HG02678 (cell line): ENCODE data around the gene GRIN1.
A peak's percentile ranks its signal among the peaks of the same experiment; 100 is the strongest.
"Not testable (repeated sequence)": the region's sequence is repeated elsewhere in the genome, so short reads cannot be mapped to it uniquely, and the experiment has no call there.

ENCODE experiments used
- ATAC-seq: cut with Tn5 transposase; IDR thresholded peaks from one replicate; pipeline ENCODE4 v1.9.1; 2021; ENCODE audit warnings: mild to moderate bottlenecking, moderate library complexity; ENCODE audit not compliant: unreplicated experiment

Gene GRIN1

DNA sequence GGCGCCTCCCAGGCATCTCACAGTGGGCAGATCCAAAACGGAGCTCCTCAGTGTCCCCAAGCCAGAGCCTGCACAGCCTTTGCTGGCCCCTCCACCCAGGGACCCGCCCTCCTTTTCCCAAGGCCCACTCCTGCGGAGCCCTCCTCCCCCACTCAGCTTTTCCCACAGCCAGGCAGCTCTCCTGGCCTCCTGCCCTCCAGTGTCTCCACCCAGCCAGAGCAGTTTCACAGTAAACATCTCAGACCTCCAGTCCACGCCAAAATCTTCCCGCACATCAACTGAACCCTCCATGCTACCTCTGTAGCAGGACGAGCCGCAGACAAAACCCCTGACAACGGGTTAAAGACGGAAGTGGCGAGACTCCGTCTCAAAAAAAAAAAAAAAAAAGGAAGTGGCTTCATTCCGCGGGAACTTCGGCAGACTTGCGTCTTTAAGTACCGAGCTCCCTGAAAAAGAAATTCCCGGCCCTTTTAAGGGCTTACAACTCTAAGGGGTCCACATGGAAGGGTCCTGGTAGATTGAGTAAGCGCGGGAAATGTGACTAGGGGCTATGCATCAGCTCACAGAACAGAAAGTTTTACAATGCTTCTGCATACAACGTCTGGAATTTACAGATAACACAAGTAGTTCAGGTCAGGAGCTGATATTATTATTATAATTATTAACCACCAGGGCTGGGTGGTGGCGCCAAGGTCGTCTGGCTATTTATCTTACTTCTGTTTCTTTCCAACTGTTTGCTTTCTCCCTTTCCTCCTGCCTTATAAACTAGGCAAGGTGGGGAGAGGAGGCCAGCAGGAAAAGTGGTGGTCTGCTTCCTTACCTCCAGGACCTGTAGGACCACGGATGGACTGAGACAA lies 11.4 kb upstream of the GRIN1 start:
- ATAC-seq = no peak

DNA sequence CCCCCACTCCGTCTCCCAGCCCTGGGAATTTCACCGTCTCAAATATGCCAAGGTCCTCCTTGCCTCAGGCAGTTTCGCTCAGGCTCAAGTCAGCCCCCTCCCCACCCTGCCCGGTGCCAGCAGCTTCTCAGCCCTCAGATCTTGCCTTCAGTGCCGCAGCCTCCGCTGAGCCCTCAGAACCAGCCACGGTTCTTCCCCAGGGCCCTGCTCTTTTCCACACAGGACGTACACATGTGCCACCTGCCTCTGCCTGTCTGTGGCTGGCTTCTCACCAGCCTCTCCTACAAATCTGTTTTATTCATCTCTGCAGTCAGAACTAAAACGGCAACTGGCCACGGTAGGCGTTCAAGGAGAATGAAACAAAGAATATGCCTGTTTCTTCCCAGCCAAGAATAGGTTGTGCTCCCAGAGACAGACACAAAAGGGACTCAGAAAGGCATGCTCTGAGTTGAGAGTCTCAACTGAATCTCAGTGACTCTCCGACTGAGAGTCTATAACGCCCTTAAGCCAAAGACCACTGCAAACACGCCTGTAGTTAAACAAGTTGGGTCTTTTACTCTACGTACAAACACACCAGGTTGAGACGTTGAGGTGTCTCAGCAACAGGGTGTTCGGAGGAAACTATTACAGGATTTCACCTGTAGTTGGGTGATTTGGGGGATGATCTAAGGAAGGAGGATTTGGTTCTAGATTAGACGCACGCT lies 10.6 kb upstream of the GRIN1 start:
- ATAC-seq = no peak

DNA sequence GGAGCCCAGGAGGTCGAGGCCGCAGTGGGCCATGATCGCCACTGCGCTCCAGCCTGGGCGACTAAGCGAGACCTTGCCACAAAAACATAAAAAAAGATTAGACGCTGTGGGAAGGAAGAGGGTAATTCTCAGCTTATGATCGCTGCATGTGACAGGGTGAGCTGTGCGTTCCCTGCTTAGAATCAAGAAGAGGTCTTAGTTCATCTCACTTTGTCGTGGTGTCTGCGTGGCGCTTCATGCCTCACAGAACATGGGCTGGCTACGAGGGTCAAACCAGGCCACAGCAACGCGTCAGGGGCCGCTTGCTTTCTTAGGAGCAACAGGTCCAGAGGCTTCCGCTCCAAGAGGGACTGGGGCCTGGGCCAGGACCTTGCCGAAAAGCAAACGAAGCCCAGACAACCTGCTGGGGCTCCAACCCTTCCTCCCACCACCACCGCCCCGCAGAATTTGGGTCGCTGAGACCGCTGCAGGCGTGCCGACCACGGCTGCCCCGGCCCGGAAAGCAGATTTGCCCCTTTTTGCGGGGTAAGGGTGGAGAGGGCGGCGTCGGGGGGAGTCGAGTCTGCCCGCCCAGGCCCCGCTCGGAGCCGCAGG lies 10.0 kb upstream of the GRIN1 start:
- ATAC-seq = no peak

DNA sequence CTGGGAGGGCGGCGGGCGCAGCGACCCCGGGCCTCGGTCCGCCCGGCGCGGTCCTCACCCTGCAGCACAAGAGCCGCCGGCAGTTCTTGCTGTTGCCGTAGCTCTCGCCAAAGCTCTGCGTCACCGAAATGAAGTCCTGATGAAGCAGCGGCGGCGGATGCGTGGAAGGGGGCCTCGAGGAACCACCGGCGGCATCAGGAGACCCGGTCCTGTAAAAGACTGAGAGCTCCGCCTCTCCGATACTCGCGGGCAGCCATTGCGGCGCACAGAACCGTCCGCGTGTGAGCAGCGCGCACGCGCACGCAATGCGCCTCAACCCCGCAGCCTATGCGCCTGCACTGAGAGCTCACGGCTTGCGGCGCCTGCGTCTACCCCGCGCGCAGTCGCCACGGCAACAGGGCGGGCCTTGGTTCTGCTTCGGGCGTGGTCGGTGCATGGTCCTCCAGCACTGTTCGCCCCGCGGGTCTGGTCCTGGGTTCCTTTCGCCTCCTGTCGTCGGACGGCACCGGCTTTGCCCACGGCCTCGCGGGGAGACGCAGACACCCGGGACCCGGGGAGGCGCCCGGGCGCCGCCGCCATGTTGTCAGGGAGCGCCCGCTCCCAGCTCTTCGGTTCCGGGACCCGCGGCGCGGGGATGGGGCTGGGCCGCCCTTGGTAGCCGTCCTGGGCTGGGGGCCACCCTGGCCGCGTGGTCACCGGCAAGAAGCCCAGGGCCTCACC lies 9.3 kb upstream of the GRIN1 start:
- ATAC-seq = peak; percentile 79

DNA sequence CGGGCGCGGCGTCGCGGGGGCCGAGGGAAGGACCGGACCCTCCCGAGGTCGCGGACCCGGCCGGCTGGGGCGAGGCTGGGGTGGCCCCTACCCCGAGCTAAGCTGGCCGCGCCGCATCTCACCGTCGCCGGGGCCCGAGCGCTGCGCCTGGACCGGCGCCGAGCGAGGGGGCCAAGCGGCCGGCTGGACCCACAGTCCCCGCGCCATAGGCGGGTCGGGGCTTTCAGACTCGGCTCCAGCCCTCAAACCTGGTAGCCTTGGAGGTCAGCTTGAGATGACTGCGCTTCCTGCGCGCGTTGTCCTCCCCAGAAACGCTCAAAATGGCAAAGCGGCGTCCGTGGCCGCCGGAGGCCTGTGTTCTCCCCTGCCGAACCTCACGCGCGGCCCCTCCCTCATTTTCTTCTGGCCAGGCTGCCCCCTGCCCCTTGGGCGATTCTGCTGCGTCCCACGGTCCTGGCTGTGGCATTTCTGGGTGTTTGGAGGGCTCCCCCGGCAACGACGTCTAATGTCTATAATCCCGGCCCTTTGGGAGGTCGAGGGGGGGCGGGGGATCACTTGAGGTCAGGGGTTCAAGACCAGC lies 8.7 kb upstream of the GRIN1 start:
- ATAC-seq = peak; percentile 29

DNA sequence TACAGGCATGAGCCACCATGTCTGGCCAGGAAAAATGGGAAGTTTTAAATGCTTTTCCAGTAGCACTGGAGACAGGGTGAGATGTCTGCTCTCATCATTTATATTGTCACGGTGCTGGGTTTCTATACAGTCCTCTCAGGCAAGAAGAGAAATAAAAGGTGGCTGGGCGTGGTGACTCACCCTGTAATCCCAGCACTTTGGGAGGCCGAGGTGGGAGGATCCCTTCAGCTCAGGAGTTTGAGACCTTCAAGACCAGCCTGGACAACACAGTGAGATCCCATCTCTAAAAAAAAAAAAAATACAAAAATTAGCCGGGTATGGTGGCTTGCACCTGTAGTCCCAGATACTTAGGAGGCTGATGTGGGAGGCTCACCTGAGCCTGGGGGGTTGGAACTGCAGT lies 4.8 kb upstream of the GRIN1 start:
- ATAC-seq = no peak

DNA sequence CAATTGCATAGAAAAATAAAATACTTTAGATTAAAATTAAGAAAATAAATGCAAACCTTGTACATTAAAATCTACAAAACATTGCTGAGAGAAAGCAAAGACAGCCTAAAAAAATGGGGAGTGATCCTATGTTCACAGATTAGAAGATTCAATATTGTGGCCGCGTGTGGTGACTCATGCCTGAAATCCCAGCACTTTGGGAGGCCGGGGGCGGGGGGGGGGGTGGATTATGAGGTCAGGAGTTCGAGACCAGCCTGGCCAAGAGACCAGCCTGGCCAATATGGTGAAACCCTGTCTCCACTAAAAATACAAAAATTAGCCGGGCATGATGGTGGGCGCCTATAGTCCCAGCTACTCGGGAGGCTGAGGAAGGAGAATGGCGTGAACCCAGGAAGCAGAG lies 3.8 kb upstream of the GRIN1 start:
- ATAC-seq = not testable (repeated sequence)

DNA sequence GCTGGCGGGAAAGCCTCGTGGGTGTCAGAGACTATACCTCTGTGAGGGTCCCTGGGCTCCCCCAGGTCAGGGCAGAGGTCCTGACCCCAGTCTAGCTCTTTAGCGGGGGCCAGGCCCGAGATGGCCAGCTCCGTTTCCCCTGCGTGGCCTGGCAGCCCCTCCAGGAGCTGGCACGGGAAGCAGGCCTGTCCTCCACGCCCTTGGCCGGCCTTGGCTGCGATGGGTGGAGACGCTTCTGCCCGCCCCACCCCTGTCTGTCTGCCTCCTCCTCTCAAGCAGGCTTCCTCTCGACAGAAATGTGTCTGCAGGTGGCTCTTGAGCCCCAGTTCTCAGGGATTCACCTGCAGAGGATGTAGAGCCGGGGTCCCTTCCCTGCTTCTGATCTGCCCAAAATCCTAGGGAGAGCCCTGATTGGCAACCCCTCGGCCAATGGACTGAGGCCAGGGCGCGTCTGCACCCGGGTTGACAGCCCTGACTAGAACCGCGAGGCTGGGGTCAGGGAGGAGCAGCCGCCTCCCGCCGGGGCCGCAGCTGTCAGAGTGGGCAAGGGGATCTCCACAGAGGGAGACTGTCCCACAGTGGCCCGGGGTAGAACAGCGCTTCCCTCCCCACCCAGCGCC lies 2.6 kb upstream of the GRIN1 start:
- ATAC-seq = no peak

DNA sequence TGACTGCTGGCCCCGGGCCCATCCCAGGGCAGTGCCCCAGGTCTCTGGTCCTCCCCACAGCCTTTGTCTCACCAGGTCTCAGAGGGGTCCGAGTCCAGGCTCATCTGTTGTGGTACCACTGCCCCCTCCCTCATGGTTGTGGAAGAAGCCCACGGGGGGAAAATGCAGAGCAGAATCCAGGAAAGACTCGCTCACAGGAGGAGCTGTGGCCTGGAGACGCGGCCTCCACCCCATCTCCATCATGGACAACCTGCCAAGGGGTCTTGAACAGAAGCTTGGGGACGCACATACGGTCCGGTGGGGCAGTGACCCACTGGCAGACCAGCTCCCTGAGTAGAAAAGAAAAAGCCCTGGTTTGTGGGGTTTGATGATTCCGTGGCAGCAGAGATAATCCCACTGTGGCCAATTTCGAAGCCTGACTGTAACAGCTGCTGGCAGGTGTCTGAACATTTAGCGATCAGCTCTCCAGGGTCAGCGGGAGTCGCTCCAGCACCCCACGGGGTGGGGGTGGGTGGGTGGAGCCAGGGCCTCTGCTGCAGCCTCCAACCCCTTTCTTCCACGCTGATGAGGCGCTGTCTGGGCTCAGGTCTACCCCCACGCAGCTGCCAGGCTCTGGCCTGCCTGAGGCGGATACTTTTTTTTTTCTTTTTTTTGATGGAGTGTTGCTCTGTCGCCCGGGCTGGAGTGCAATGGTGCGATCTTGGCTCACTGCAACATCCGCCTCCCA lies 1.9 kb upstream of the GRIN1 start:
- ATAC-seq = no peak

DNA sequence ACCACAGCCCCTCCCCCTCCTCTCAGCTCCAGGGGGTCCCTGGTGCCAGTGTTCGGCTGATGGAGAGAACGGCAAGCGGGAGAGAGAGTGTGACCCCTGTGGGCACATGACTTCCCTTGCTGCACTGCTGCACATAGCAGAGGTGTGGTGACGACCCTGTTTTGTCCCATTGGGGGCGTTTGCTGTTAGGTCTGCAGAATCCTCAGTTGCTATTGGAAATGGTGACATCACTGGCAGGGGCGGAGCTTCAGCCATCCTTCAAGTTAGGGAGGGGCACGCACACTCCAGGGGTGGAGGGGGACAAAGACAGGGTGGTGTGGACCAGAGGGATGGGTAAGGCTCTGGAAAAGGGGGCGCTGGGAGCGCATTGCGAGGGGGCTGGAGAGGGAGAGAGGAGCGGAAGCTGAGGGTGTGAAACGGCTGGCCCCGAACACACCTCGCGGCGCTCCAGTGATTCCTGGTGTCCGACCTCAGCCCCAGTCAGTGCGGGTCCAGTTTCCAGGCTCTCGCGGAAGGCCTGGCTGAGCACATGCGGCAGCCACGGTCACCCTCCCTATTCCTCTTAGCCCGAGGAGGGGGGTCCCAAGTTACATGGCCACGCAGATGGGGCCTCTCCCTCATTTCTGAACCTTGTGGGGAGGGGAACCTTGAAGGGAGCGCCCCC lies 764 bp upstream of the GRIN1 start:
- ATAC-seq = no peak

DNA sequence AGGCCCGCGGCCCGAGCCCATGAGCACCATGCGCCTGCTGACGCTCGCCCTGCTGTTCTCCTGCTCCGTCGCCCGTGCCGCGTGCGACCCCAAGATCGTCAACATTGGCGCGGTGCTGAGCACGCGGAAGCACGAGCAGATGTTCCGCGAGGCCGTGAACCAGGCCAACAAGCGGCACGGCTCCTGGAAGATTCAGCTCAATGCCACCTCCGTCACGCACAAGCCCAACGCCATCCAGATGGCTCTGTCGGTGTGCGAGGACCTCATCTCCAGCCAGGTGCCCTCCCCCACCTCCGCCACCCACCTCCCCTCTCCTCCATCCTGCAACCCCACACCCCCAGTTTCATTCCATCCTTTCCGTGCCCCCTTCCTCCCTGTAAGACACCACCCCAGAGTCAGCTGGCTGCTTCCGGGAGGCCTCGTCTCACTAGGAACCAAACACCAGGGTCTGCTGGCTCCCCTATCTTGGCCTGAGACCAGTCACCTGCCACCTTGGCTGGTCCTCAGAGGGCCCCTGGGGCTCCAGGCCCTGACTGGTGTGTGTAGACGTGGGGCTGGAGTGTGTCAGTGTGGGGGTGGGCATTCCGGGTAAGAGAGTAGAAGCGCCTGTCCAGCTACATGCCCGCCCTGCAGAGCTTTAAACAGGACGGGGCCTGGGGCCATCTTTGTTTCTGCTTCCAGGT lies 655 bp downstream of the GRIN1 start:
- no peak for ATAC-seq

DNA sequence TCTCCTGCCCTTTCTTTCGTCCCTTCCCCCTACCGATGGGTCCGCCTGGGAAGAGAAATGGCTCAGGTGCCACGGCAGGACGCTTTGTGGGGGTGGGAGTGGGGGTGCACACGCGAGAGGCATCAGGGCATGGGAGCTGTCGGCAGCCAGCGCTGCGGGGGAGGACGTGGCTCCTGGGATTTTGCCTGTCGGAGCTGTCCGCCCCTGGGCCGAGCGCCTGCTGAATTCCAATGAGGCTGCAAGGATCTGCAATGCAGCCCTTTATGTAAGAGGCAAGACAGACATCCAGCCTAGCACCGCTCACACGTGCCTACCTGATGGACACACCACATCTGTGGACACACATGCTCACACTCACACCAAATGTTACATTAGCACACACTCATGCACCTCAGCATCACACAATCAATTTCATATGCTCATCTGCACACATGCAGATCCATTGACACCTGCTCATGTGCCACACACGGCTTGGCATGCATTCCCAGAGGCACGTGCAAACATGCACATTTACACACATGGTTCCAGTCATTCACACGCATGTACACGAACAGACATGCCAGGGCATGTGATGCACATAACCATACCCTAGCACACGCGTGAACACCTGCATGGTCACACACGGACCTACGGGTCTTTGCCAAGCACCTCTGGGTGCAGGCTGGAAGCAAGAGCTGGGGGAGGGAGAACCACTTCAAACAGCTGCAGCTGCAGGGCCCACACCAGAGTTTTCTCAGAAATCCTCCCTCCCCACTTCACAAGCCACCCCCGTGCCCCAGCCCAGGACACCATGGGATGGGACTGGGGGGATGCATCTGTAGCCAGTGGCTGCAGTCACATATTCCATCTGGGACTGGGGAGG lies 1.4 kb downstream of the GRIN1 start:
- ATAC-seq = no peak

DNA sequence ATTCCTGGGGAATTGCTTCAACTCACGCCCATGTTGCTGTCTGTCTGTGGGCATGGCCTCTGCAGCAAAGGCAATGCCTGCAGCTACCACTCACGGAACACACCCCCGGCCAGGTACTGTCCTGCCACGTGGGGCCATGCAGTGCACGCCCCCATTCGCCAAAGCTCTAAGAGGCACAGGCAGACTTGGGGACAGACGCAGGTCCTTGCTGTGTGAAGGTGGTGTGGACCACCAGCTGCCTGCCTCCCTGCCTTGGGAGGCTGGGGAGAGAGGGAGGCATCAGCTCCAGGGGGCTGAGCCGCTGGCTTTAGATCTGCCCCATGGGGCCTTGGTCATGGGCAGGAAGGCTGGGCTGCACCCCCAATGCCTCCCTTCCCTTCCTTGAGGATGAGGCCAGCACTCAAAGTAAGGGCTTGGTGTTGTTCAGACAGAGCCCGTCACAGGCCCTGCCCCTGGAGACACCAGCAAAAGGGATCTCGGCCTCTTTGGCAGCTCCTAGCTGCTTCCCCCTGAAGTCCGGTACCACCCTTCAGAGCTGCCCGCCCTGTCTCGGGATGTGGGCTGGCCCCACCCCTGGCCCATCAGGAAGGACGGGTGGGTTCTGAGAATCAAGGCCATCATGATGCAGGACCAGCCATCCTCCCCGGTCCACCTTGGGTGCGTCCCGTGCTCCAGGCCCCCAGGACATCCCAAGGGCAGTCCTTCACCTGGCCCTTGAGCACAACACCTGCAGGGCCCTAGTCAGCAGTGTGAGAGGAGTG lies 2.3 kb downstream of the GRIN1 start:
- no peak for ATAC-seq

DNA sequence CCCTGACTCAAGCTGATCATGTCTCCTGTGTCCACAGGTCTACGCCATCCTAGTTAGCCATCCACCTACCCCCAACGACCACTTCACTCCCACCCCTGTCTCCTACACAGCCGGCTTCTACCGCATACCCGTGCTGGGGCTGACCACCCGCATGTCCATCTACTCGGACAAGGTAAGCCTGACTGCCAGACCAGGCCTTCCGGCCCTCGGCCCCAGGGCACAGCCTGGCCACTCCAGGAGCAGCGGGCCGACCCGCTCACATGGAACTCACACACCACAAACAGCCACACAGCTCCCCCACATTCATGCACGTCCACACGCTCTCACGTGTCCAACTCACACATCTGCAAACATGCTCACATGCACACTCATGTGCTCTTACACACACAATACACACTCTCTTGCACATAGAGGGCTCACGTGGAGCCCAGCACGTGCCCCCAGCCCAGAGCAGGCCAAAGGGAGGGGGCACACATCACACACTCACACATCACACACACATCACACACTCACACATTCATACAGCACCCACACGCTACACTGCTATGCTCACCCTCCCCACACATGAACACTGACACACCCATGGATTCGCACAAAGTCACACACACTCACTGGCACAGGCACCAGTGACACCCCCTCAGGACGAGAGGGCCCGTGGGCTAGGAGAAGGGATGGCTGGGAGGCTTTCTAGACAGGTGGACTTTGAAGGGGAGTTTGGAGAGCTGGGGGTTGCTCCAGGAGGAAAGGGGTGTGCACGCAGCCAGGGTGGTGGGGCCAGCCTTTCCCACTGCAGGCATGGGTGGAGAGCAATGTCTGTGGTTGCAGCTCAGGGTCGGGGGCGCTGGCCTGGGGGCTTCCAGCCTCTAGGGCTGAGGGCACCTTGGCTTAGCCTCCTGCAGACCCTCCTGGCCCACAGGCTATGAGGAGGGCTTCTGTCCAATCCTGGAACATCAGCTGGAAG lies 3.3 kb downstream of the GRIN1 start:
- no peak for ATAC-seq

DNA sequence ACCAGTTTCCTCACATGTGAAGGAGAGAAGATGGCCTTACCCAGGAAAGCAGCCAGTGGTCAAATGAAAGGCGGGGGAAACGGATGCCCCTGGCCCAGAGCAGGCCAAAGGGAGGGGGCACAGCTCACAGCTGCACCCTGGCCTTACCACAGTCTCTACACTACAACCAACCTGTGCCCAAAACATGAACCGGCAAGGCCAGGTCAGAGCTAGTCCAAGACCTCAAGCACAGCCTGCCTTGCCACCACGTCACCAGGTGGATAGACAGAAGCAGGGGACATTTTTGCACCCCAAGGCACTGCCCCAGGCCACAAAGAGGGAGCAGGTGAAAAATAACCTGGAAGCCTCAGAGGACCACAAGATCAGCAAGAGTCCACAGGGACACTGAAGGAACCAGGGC lies 4.5 kb downstream of the GRIN1 start:
- no peak for ATAC-seq
